Smooth muscle cell (in vitro differentiated cells): ENCODE data around the gene AP1S3. TPM values are rescaled to one million over a fixed set of nuclear protein-coding genes. Genes with fewer than 3 reads are reported as not detected.

ENCODE experiments used
- DNase-seq: peaks from one replicate; lab custom pipeline; 2025; ENCODE audit not compliant: unreplicated experiment; lab: John Stamatoyannopoulos, UW
- H2AFZ ChIP-seq: fragments of 200-600 bp; sonication (generic); 2 replicates; pipeline ENCODE4 v1.6.0; 2016; ENCODE audit warnings: antibody characterized with exemption, low read depth, mild to moderate bottlenecking
- H3F3A ChIP-seq: fragments of 200-600 bp; sonication (generic); 2 replicates; pipeline ENCODE4 v1.6.0; 2017; ENCODE audit warnings: antibody characterized with exemption, low read depth
- H3K27ac ChIP-seq: fragments of 200-600 bp; sonication (generic); 2 replicates; pipeline ENCODE4 v1.5.1; 2016; ENCODE audit warnings: low read depth, mild to moderate bottlenecking
- H3K27me3 ChIP-seq: fragments of 200-600 bp; sonication (generic); 2 replicates; pipeline ENCODE4 v1.6.1; 2016; ENCODE audit warnings: low read depth, mild to moderate bottlenecking
- H3K36me3 ChIP-seq: fragments of 200-600 bp; sonication (generic); 2 replicates; pipeline ENCODE4 v1.5.1; 2016; ENCODE audit warnings: low read depth
- H3K4me1 ChIP-seq: fragments of 200-600 bp; sonication (generic); 2 replicates; pipeline ENCODE4 v1.5.1; 2016; ENCODE audit warnings: low read depth
- H3K4me2 ChIP-seq: fragments of 200-600 bp; sonication (generic); 2 replicates; pipeline ENCODE4 v1.6.0; 2016; ENCODE audit warnings: mild to moderate bottlenecking
- H3K4me3 ChIP-seq: fragments of 200-600 bp; sonication (generic); 2 replicates; pipeline ENCODE4 v1.5.1; 2016; ENCODE audit warnings: mild to moderate bottlenecking
- H3K79me2 ChIP-seq: fragments of 200-600 bp; sonication (generic); 2 replicates; pipeline ENCODE4 v1.6.0; 2016; ENCODE audit warnings: low read depth, mild to moderate bottlenecking
- H3K9ac ChIP-seq: fragments of 200-600 bp; sonication (generic); 2 replicates; pipeline ENCODE4 v1.6.0; 2016; ENCODE audit warnings: low read depth
- H3K9me3 ChIP-seq: fragments of 200-600 bp; sonication (generic); replicated peaks from 2 replicates; pipeline ENCODE4 v1.5.1; 2016; ENCODE audit warnings: low read depth
- H4K20me1 ChIP-seq: fragments of 200-600 bp; sonication (generic); 2 replicates; pipeline ENCODE4 v1.6.0; 2016; ENCODE audit warnings: low read depth
- WGBS: methylation state at CpG from one replicate; pipeline ENCODE4 v1.1.7; 2016; ENCODE audit warnings: low lambda C conversion rate; 5-methylcytosine and 5-hydroxymethylcytosine counted together
- polyA plus RNA-seq: library from polyadenylated mRNA; unstranded; fragments of >200 nt; fragmentation: Nextera tagmentation; extraction: Ambion mirVana; gene quantifications from 2 replicates; pipeline ENCODE4 v1.2.1, GENCODE V29; 2016
- total RNA-seq: library from RNA; depleted of rRNA; stranded (reverse); fragments of >200 nt; gene quantifications from 2 replicates; pipeline ENCODE4 v1.2.3, GENCODE V29; 2014
- TF ChIP-seq, protein P1 (sequence below): fragments of 200-600 bp; sonication (generic); IDR thresholded peaks from 2 replicates; pipeline ENCODE4 v1.5.1; 2017; ENCODE audit warnings: borderline replicate concordance, mild to moderate bottlenecking, antibody characterized with exemption; ENCODE audit not compliant: insufficient read depth, poor library complexity, severe bottlenecking

Gene AP1S3
- total and polyA plus RNA-seq, 2 experiments from 2014 or later, result 1.4 to 11.4 TPM

DNA sequence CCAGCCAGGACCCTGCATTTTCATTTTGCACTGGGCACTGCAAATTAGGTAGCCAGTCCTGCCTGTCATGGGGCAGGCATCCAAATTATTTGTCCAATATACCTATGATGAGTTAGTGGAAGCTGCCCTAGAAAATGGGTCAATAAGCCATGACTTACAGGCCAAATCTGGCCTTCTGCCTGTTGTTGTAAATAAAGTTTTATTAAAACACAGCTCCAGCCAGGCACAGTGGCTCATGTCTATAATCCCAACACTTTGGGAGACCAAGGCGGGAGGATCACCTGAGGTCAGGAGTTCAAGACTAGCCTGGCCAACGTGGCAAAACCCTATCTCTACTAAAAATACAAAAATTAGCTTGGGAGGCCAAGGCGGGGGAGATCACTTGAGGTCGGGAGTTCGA lies 8.3 kb downstream of the AP1S3 start:
- Histone ChIP-seq H3K36me3 (no peaks in the 10 kb centered on the region), H3K27ac (no peak overlapping the region), H3K9me3 (no peaks in the 10 kb centered on the region), H2AFZ (no peak overlapping the region), H3K27me3 (no peaks in the 10 kb centered on the region), H3K4me3 (no peak overlapping the region), H3K79me2 (no peaks in the 10 kb centered on the region), H3K9ac (no peak overlapping the region), H4K20me1 (no peaks in the 10 kb centered on the region), H3K4me1 (no peaks in the 10 kb centered on the region), H3K4me2 (no peak overlapping the region), H3F3A (no peaks in the 10 kb centered on the region)
- WGBS, result 93% methylated on average over 5 of the region's 5 CpGs
- TF ChIP-seq, protein P1, sequence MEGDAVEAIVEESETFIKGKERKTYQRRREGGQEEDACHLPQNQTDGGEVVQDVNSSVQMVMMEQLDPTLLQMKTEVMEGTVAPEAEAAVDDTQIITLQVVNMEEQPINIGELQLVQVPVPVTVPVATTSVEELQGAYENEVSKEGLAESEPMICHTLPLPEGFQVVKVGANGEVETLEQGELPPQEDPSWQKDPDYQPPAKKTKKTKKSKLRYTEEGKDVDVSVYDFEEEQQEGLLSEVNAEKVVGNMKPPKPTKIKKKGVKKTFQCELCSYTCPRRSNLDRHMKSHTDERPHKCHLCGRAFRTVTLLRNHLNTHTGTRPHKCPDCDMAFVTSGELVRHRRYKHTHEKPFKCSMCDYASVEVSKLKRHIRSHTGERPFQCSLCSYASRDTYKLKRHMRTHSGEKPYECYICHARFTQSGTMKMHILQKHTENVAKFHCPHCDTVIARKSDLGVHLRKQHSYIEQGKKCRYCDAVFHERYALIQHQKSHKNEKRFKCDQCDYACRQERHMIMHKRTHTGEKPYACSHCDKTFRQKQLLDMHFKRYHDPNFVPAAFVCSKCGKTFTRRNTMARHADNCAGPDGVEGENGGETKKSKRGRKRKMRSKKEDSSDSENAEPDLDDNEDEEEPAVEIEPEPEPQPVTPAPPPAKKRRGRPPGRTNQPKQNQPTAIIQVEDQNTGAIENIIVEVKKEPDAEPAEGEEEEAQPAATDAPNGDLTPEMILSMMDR, result no peak
- DNase-seq, result no peak

DNA sequence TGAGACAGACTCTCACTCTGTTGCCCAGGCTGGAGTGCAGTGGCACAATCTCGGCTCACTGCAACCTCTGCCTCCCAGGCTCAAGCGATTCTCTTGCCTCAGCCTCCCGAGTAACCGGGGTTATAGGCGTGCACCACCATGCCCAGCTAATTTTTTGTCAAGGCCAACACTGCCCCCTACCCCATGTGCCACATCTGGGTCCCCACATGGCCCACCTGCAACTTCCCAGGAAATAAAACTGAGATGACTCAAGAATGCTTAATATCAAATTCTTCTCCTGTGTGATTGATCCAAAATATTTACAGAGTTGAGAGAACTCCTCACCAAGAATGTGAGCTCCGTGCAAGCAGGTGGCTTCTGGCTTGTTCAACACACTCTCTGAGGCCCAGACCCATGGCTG lies 9.1 kb downstream of the AP1S3 start:
- Histone ChIP-seq H3F3A (no peaks in the 10 kb centered on the region), H2AFZ (no peak overlapping the region), H3K4me1 (no peaks in the 10 kb centered on the region), H3K36me3 (no peaks in the 10 kb centered on the region), H3K27me3 (no peaks in the 10 kb centered on the region), H3K9me3 (no peaks in the 10 kb centered on the region), H3K4me3 (no peak overlapping the region), H3K9ac (no peak overlapping the region), H3K79me2 (no peaks in the 10 kb centered on the region), H3K27ac (no peak overlapping the region), H3K4me2 (no peak overlapping the region), H4K20me1 (no peaks in the 10 kb centered on the region)
- TF ChIP-seq, protein P1, result no peak
- no peak for DNase-seq
- over 99% methylated on average over 6 of the region's 6 CpGs for WGBS

DNA sequence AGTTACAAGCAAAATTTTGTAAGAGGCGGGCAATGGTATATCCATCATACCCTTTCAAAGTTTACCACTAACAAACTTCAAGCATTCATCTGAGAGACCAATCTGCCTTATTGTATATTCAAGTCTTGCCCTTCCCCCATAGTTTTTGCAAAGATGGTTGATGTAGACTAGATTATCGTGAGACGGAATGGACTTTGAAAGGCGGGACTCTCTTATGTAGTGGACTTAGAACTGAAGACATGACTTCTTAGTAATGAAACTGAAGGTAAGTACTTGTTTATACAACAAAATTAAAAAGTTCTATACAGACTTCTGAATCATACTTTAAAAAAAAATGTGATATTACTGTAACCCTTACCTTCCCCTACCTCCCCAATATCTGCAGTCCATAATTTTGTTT lies 10.4 kb downstream of the AP1S3 start:
- no peaks in the 10 kb centered on the region for H3K36me3 ChIP-seq
- H4K20me1 ChIP-seq, result no peaks in the 10 kb centered on the region
- no peaks in the 10 kb centered on the region for H3K4me1 ChIP-seq
- 72% methylated on average over 4 of the region's 4 CpGs for WGBS
- H3K79me2 ChIP-seq, result no peaks in the 10 kb centered on the region
- no peak overlapping the region for H3K4me2 ChIP-seq
- H3K4me3 ChIP-seq, result no peak overlapping the region
- H2AFZ ChIP-seq, result no peak overlapping the region
- H3K27ac ChIP-seq, result no peak overlapping the region
- TF ChIP-seq, protein P1, result no peak
- no peaks in the 10 kb centered on the region for H3F3A ChIP-seq
- DNase-seq, result no peak
- H3K9ac ChIP-seq, result no peak overlapping the region
- no peaks in the 10 kb centered on the region for H3K27me3 ChIP-seq
- H3K9me3 ChIP-seq, result no peaks in the 10 kb centered on the region

DNA sequence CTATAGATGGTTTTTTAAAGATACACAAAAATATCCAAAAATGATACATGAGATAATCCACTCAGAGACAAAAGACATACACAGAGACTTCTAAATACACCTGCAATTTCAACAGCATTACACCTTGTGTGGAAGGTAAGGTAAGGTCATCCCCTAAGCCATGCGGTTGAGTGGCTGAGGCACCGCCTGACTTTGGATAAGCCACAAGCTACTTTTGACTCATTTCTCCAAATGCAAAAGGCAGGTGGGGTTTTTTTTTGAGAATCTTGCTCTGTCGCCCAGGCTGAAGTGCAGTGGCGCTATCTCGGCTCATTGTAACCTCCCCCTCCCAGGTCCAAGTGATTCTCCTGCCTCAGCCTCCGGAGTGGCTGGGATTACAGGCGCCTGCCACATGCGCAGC lies 13.1 kb downstream of the AP1S3 start:
- H3K4me2 ChIP-seq, result no peak overlapping the region
- DNase-seq, result no peak
- H3K27ac ChIP-seq, result no peak overlapping the region
- H3K36me3 ChIP-seq, result no peaks in the 10 kb centered on the region
- H3K4me3 ChIP-seq, result no peak overlapping the region
- TF ChIP-seq, protein P1, result no peak
- H2AFZ ChIP-seq, result no peak overlapping the region
- H3F3A ChIP-seq, result no peaks in the 10 kb centered on the region
- no peaks in the 10 kb centered on the region for H3K9me3 ChIP-seq
- H3K4me1 ChIP-seq, result no peaks in the 10 kb centered on the region
- no peaks in the 10 kb centered on the region for H3K27me3 ChIP-seq
- no peaks in the 10 kb centered on the region for H3K79me2 ChIP-seq
- no peaks in the 10 kb centered on the region for H4K20me1 ChIP-seq
- no peak overlapping the region for H3K9ac ChIP-seq
- WGBS, result 93% methylated on average over 8 of the region's 8 CpGs
